PC-3 (cell line): ENCODE results near the gene WDR75.

Experiments
- CTCF ChIP-seq: fragments of 300-600 bp; sonication (generic); conservative IDR thresholded peaks from 2 replicates; pipeline ENCODE4 v1.5.1; 2017; ENCODE audit warnings: antibody characterized with exemption, low read depth, mild to moderate bottlenecking, low read length
- EZH2 ChIP-seq: fragments of 300-600 bp; sonication (generic); IDR thresholded peaks from one replicate; pipeline ENCODE4 v1.6.1; 2017; ENCODE audit warnings: antibody characterized with exemption, mild to moderate bottlenecking, low read length; ENCODE audit not compliant: unreplicated experiment
- EZH2phosphoT487 ChIP-seq: fragments of 300-600 bp; sonication (generic); IDR thresholded peaks from 2 replicates; pipeline ENCODE4 v1.6.1; 2018; ENCODE audit warnings: mild to moderate bottlenecking, antibody characterized with exemption, low read length, borderline replicate concordance

GRCh38 chr2:189467160-189467559 lies 25.9 kb downstream of the WDR75 start:
- no peak for TF ChIP-seq EZH2
- no peak for TF ChIP-seq CTCF
- no peak for TF ChIP-seq EZH2phosphoT487
